H9 (cell line): Measurements from ENCODE around the gene BLTP3A. TPM values are rescaled to one million over a fixed set of nuclear protein-coding genes. Genes with fewer than 3 reads are reported as not detected.
A peak's percentile ranks its signal among the peaks of the same experiment; 100 is the strongest.

ENCODE experiments used
- DNase-seq: peaks from one replicate; pipeline ENCODE4 v3.0.0-alpha.2; 2017
- H2AFZ ChIP-seq: one replicate; pipeline ENCODE4 v1.6.1; 2013; ENCODE audit warnings: mild to moderate bottlenecking, low read length, control low read depth, moderate library complexity
- H2AK5ac ChIP-seq: 2 replicates; pipeline ENCODE4 v1.6.1; 2013; ENCODE audit warnings: low read length, control low read depth, mixed read lengths; ENCODE audit not compliant: insufficient read length
- H2BK120ac ChIP-seq: one replicate; pipeline ENCODE4 v1.6.1; 2013; ENCODE audit warnings: low read depth, mild to moderate bottlenecking, low read length, control low read depth, inconsistent platforms; ENCODE audit not compliant: poor library complexity, severe bottlenecking
- H2BK12ac ChIP-seq: 2 replicates; pipeline ENCODE4 v1.6.1; 2013; ENCODE audit warnings: low read length, control low read depth, mixed read lengths, low read depth; ENCODE audit not compliant: insufficient read length
- H2BK15ac ChIP-seq: 2 replicates; pipeline ENCODE4 v1.6.1; 2013; ENCODE audit warnings: low read depth, low read length, control low read depth
- H2BK20ac ChIP-seq: one replicate; pipeline ENCODE4 v1.6.1; 2013; ENCODE audit warnings: low read depth, mild to moderate bottlenecking, low read length, control low read depth, inconsistent platforms; ENCODE audit not compliant: poor library complexity, severe bottlenecking
- H2BK5ac ChIP-seq: 2 replicates; pipeline ENCODE4 v1.6.1; 2013; ENCODE audit warnings: low read length, control low read depth, mixed read lengths; ENCODE audit not compliant: insufficient read length
- H3K14ac ChIP-seq: 2 replicates; pipeline ENCODE4 v1.6.1; 2013; ENCODE audit warnings: low read length, control low read depth; ENCODE audit not compliant: insufficient read depth
- H3K18ac ChIP-seq: 2 replicates; pipeline ENCODE4 v1.6.1; 2013; ENCODE audit warnings: low read depth, mild to moderate bottlenecking, mixed read lengths, low read length, control low read depth; ENCODE audit not compliant: insufficient read length
- H3K23ac ChIP-seq: 2 replicates; pipeline ENCODE4 v1.6.1; 2013; ENCODE audit warnings: low read length, control low read depth, mixed read lengths, low read depth; ENCODE audit not compliant: insufficient read length
- H3K23me2 ChIP-seq: 2 replicates; pipeline ENCODE4 v1.6.1; 2013; ENCODE audit warnings: low read depth, mild to moderate bottlenecking, mixed read lengths, low read length, control low read depth; ENCODE audit not compliant: insufficient read length, poor library complexity, severe bottlenecking
- H3K27ac ChIP-seq: 2 replicates; pipeline ENCODE4 v1.5.1; 2013; ENCODE audit warnings: low read length, control low read depth, mixed read lengths, low read depth; ENCODE audit not compliant: insufficient read length
- H3K27me3 ChIP-seq: 2 replicates; pipeline ENCODE4 v1.6.1; 2013; ENCODE audit warnings: low read length, control low read depth, inconsistent platforms; ENCODE audit not compliant: insufficient read depth
- H3K4ac ChIP-seq: 2 replicates; pipeline ENCODE4 v1.6.1; 2013; ENCODE audit warnings: low read depth, mild to moderate bottlenecking, control low read depth, inconsistent platforms, low read length, moderate library complexity
- H3K4me1 ChIP-seq: 2 replicates; pipeline ENCODE4 v1.6.1; 2013; ENCODE audit warnings: low read length, control low read depth, inconsistent platforms; ENCODE audit not compliant: insufficient read depth
- H3K4me2 ChIP-seq: 2 replicates; pipeline ENCODE4 v1.6.1; 2013; ENCODE audit warnings: low read length, control low read depth, mixed read lengths; ENCODE audit not compliant: insufficient read length, insufficient read depth
- H3K56ac ChIP-seq: 2 replicates; pipeline ENCODE4 v1.6.1; 2013; ENCODE audit warnings: low read depth, mild to moderate bottlenecking, mixed read lengths, low read length, control low read depth; ENCODE audit not compliant: insufficient read length
- H3K79me1 ChIP-seq: 2 replicates; pipeline ENCODE4 v1.6.1; 2013; ENCODE audit warnings: low read depth, mild to moderate bottlenecking, moderate library complexity, low read length, control low read depth, inconsistent platforms; ENCODE audit not compliant: insufficient read depth, poor library complexity, severe bottlenecking
- H3K79me2 ChIP-seq: 2 replicates; pipeline ENCODE4 v1.6.1; 2013; ENCODE audit warnings: low read length, control low read depth, inconsistent platforms; ENCODE audit not compliant: insufficient read depth
- H3K9ac ChIP-seq: 2 replicates; pipeline ENCODE4 v1.6.1; 2013; ENCODE audit warnings: low read length, control low read depth, mixed read lengths; ENCODE audit not compliant: insufficient read length; ENCODE audit errors: extremely low read depth
- H3K9me3 ChIP-seq: one replicate; pipeline ENCODE4 v1.6.1; 2013; ENCODE audit warnings: low read depth, low read length, inconsistent platforms; ENCODE audit not compliant: control insufficient read depth
- H3T11ph ChIP-seq: one replicate; pipeline ENCODE4 v1.6.1; 2013; ENCODE audit warnings: mild to moderate bottlenecking, low read length, control low read depth, inconsistent platforms
- H4K20me1 ChIP-seq: one replicate; pipeline ENCODE4 v1.6.1; 2013; ENCODE audit not compliant: control insufficient read depth, insufficient read length, insufficient read depth
- H4K5ac ChIP-seq: 2 replicates; pipeline ENCODE4 v1.6.1; 2013; ENCODE audit warnings: low read depth, mild to moderate bottlenecking, mixed read lengths, low read length, control low read depth; ENCODE audit not compliant: insufficient read length
- H4K8ac ChIP-seq: replicated peaks from 2 replicates; pipeline ENCODE4 v1.6.1; 2013; ENCODE audit warnings: low read length, control low read depth, mixed read lengths, low read depth; ENCODE audit not compliant: insufficient read length
- H4K91ac ChIP-seq: 2 replicates; pipeline ENCODE4 v1.6.1; 2013; ENCODE audit warnings: low read depth, mild to moderate bottlenecking, moderate library complexity, mixed read lengths, low read length, control low read depth; ENCODE audit not compliant: insufficient read length
- H3K27ac Mint-ChIP-seq, 3 experiments: 2 replicates in 2 of 3; 3 replicates in 1 of 3; pipeline ENCODE4 v1.8.0; 2020 to 2021; ENCODE audit warnings: mixed read lengths in 3 of 3, mild to moderate bottlenecking in 1 of 3, moderate library complexity in 1 of 3
- H3K27me3 Mint-ChIP-seq: 2 replicates; pipeline ENCODE4 v1.8.0; 2021; ENCODE audit warnings: low read depth, mild to moderate bottlenecking, moderate library complexity, mixed read lengths
- H3K36me3 Mint-ChIP-seq, 3 experiments: 2 replicates in 2 of 3; 3 replicates in 1 of 3; pipeline ENCODE4 v1.8.0; 2020 to 2021; ENCODE audit warnings: low read depth in 3 of 3, mixed read lengths in 3 of 3; ENCODE audit not compliant: insufficient read depth in 1 of 3
- H3K4me1 Mint-ChIP-seq, 2 experiments: 2 replicates each; pipeline ENCODE4 v1.8.0; 2020; ENCODE audit warnings: mixed read lengths in 2 of 2
- H3K4me3 Mint-ChIP-seq, 2 experiments: 2 replicates in 1 of 2; 3 replicates in 1 of 2; pipeline ENCODE4 v1.8.0; 2020 to 2021; ENCODE audit warnings: mild to moderate bottlenecking in 2 of 2, mixed read lengths in 2 of 2, moderate library complexity in 1 of 2
- H3K9me3 Mint-ChIP-seq, 2 experiments: 2 replicates in 1 of 2; 3 replicates in 1 of 2; pipeline ENCODE4 v1.8.0; 2020; ENCODE audit warnings: mild to moderate bottlenecking in 2 of 2, mixed read lengths in 2 of 2, moderate library complexity in 1 of 2
- CTCF ChIP-seq: fragments of 200-600 bp; sonication (generic); conservative IDR thresholded peaks from 3 replicates; pipeline ENCODE4 v1.8.0; 2021; ENCODE audit warnings: antibody characterized with exemption, mild to moderate bottlenecking
- WGBS: extraction: QIAGEN DNeasy Blood & Tissue Kit; methylation state at CpG from one replicate; pipeline ENCODE4 v1.1.7; 2013; ENCODE audit warnings: missing lambda C conversion rate, low lambda C conversion rate, mixed read lengths; ENCODE audit not compliant: insufficient read length; ENCODE audit errors: extremely low coverage; 5-methylcytosine and 5-hydroxymethylcytosine counted together
- total RNA-seq: library from RNA; stranded (reverse); gene quantifications from 2 replicates; pipeline ENCODE4 v1.2.1, GENCODE V29; 2021

The BLTP3A gene
- total RNA-seq, 1 experiment from 2014 or later = 17.8 TPM

- H2BK120ac ChIP-seq = no peak overlapping the region
- H3K9ac ChIP-seq = no peak overlapping the region
- peak overlapping the region in 2 of 3 experiments; percentile 4 to 18; a peak in 1 of 7 replicates for H3K27ac Mint-ChIP-seq
Observed at GRCh38 chr6:34819571-34820480, 27.9 kb downstream of the BLTP3A start.

More at GRCh38 chr6:34819571-34820480, 27.9 kb downstream of the BLTP3A start:
- Histone ChIP-seq H3K79me1 (no peaks in the 10 kb centered on the region), H2BK20ac (no peak overlapping the region), H3K56ac (no peak overlapping the region), H4K5ac (no peak overlapping the region), H3K27me3 (no peaks in the 10 kb centered on the region), H3K4me2 (no peak overlapping the region), H3K9me3 (no peaks in the 10 kb centered on the region), H4K8ac (no peak overlapping the region), H2BK15ac (no peak overlapping the region), H3K14ac (no peak overlapping the region), H4K91ac (no peak overlapping the region), H3K18ac (no peak overlapping the region), H3K23me2 (no peaks in the 10 kb centered on the region), H2BK12ac (no peak overlapping the region), H3K79me2 (no peaks in the 10 kb centered on the region), H3K4me1 (no peaks in the 10 kb centered on the region), H2AFZ (no peak overlapping the region), H3K23ac (no peak overlapping the region), H3K27ac (no peak overlapping the region), H2BK5ac (no peak overlapping the region), H2AK5ac (no peak overlapping the region), H3K4ac (no peak overlapping the region), H3T11ph (no peak overlapping the region), H4K20me1 (no peaks in the 10 kb centered on the region)
- Mint-ChIP-seq H3K36me3 (peaks cover 6 to 26% (median 24%) of the 10 kb centered on the region in 3 experiments; a peak in 6 of 7 replicates), H3K4me3 (no peak overlapping the region), H3K9me3 (no peaks in the 10 kb centered on the region), H3K27me3 (no peaks in the 10 kb centered on the region), H3K4me1 (peaks cover 0 to 3% of the 10 kb centered on the region in 2 experiments; a peak in 1 of 4 replicates)
- no peak for DNase-seq
- WGBS = no CpG with 5 or more reads among the region's 3 CpGs
- no peak for TF ChIP-seq CTCF
